ENCODE measurements around the gene RPS6KA1. TPM values are rescaled to one million over a fixed set of nuclear protein-coding genes. Genes with fewer than 3 reads are reported as not detected.

The RPS6KA1 gene
- total and polyA plus RNA-seq, 10 of the 15 experiments (the other 5 are each of a cell fraction or from before 2014, with no cell fraction given) = 5.0 to 136 (median 91.5) TPM

- TF ChIP-seq, protein P1, sequence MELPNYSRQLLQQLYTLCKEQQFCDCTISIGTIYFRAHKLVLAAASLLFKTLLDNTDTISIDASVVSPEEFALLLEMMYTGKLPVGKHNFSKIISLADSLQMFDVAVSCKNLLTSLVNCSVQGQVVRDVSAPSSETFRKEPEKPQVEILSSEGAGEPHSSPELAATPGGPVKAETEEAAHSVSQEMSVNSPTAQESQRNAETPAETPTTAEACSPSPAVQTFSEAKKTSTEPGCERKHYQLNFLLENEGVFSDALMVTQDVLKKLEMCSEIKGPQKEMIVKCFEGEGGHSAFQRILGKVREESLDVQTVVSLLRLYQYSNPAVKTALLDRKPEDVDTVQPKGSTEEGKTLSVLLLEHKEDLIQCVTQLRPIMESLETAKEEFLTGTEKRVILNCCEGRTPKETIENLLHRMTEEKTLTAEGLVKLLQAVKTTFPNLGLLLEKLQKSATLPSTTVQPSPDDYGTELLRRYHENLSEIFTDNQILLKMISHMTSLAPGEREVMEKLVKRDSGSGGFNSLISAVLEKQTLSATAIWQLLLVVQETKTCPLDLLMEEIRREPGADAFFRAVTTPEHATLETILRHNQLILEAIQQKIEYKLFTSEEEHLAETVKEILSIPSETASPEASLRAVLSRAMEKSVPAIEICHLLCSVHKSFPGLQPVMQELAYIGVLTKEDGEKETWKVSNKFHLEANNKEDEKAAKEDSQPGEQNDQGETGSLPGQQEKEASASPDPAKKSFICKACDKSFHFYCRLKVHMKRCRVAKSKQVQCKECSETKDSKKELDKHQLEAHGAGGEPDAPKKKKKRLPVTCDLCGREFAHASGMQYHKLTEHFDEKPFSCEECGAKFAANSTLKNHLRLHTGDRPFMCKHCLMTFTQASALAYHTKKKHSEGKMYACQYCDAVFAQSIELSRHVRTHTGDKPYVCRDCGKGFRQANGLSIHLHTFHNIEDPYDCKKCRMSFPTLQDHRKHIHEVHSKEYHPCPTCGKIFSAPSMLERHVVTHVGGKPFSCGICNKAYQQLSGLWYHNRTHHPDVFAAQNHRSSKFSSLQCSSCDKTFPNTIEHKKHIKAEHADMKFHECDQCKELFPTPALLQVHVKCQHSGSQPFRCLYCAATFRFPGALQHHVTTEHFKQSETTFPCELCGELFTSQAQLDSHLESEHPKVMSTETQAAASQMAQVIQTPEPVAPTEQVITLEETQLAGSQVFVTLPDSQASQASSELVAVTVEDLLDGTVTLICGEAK (IDR thresholded peaks at IDR 0.05; ENCODE audit: borderline replicate concordance) = no peak
- TF ChIP-seq ZNF274 (IDR thresholded peaks at IDR 0.05; ENCODE audit: insufficient read depth, insufficient read length) = no peak
- TF ChIP-seq, protein P2, sequence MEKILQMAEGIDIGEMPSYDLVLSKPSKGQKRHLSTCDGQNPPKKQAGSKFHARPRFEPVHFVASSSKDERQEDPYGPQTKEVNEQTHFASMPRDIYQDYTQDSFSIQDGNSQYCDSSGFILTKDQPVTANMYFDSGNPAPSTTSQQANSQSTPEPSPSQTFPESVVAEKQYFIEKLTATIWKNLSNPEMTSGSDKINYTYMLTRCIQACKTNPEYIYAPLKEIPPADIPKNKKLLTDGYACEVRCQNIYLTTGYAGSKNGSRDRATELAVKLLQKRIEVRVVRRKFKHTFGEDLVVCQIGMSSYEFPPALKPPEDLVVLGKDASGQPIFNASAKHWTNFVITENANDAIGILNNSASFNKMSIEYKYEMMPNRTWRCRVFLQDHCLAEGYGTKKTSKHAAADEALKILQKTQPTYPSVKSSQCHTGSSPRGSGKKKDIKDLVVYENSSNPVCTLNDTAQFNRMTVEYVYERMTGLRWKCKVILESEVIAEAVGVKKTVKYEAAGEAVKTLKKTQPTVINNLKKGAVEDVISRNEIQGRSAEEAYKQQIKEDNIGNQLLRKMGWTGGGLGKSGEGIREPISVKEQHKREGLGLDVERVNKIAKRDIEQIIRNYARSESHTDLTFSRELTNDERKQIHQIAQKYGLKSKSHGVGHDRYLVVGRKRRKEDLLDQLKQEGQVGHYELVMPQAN (conservative IDR thresholded peaks at IDR 0.05) = peak; percentile 78
- no peak for TF ChIP-seq E2F8 (IDR thresholded peaks at IDR 0.05; ENCODE audit: low read depth, partially characterized antibody)
- no peak for TF ChIP-seq FOS (IDR thresholded peaks at IDR 0.05; ENCODE audit: borderline replicate concordance, extremely low read depth, insufficient read length)
- peak; percentile 90; the same call in 1 of the 2 replicates for TF ChIP-seq BACH1 (IDR thresholded peaks at IDR 0.05; ENCODE audit: borderline replicate concordance)
- no peak for TF ChIP-seq CEBPZ (IDR thresholded peaks at IDR 0.05; ENCODE audit: low read depth, low read length)
- TF ChIP-seq TBL1XR1 (IDR thresholded peaks at IDR 0.05; ENCODE audit: low read depth, low read length) = no peak
- 0 out of 2 replicates have a peak, but pooled peaks have one; percentile 46 for TF ChIP-seq SIN3A (IDR thresholded peaks at IDR 0.05; ENCODE audit: low read depth, low read length)
- TF ChIP-seq, protein P3, sequence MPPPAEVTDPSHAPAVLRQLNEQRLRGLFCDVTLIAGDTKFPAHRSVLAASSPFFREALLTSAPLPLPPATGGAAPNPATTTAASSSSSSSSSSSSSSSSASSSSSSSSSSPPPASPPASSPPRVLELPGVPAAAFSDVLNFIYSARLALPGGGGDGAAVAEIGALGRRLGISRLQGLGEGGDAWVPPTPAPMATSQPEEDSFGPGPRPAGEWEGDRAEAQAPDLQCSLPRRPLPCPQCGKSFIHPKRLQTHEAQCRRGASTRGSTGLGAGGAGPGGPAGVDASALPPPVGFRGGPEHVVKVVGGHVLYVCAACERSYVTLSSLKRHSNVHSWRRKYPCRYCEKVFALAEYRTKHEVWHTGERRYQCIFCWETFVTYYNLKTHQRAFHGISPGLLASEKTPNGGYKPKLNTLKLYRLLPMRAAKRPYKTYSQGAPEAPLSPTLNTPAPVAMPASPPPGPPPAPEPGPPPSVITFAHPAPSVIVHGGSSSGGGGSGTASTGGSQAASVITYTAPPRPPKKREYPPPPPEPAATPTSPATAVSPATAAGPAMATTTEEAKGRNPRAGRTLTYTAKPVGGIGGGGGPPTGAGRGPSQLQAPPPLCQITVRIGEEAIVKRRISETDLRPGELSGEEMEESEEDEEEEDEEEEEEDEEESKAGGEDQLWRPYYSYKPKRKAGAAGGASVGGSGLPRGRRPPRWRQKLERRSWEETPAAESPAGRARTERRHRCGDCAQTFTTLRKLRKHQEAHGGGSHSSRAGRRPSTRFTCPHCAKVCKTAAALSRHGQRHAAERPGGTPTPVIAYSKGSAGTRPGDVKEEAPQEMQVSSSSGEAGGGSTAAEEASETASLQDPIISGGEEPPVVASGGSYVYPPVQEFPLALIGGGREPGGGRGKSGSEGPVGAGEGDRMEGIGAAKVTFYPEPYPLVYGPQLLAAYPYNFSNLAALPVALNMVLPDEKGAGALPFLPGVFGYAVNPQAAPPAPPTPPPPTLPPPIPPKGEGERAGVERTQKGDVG (CRISPR knock-in tag; IDR thresholded peaks at IDR 0.05) = no peak
- no peak for TF ChIP-seq NRF1 (conservative IDR thresholded peaks at IDR 0.05; ENCODE audit: low read depth, low read length)
- no peak for TF ChIP-seq STAT1 (conservative IDR thresholded peaks at IDR 0.05)
- TF ChIP-seq NR2F1 (conservative IDR thresholded peaks at IDR 0.05) = peak; percentile 95
Observed at GRCh38 chr1:26500488-26501175, 28.9 kb upstream of the RPS6KA1 start (continued).
